ENCODE results near the gene A1BG.
"Not testable (repeated sequence)": the region's sequence is repeated elsewhere in the genome, so short reads cannot be mapped to it uniquely, and the experiment has no call there.

Gene A1BG

DNA sequence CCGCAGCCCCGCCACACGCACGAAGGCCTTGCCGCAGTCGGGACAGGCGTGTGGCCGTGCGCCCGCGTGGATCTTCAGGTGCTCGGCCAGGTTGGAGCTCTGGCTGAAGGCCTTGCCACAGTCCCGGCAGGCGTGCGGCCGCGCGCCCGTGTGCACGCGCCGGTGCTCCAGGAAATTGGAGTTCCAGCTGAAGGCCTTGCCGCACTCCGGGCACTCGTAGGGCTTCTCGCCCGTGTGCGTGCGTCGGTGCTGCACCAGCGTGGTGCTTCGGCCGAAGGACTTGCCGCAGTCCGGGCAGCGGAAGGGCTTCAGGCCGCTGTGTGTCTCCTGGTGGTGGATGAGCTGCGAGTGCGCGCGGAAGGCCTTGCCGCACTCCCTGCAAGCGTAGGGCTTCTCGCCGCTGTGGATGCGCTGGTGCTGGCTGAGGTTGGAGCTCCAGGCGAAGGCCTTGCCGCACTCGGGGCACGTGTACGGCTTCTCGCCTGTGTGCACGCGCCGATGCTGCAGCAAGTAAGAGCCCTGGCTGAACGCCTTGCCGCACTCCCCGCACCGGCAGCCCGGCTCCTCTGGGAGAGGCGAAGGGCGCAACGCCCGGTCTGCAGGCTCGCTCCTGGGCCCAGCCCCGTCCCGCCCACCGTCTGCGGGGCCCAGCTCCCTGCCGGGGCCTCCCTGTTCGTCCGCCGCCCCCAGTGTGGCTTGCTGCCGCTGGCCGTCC lies 3.6 kb upstream of the A1BG start:
- DNase-seq, result no peak

DNA sequence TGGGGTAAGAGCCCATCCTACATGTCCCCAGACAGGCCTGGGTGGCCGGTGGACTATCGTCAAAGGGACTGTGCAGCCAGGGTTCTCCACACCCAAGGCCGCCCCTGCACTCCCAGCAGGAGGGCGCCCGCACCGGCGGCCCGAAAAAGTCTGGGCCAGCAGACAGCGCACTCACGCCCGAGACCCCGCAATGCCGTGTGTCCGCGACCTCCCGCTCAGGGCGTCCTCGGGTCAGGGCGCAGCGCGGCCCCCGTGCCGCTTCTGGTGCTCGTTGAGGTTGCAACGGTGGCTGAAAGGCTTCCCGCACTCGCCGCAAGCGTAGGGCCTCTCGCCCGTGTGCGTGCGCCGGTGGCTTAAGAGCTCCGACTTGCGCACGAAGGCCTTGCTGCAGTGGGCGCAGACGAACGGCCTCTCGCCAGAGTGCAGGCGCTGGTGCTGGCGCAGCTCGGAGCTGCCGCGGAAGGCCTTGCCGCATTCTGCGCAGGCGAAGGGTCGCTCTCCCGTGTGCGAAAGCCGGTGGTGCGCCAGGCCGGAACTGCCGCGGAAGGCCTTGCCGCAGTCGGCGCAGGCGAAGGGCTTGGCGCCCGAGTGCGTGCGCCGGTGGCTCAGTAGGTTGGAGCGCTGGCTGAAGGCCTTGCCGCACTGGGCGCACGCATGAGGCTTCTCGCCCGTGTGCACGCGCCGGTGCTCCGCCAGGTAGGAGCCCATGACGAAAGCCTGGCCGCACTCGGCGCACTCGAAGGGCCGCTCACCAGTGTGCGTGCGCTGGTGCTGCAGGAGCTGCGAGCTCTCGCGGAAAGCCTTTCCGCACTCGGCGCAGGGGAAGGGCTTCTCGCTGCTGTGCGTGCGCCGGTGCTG lies 2.8 kb upstream of the A1BG start:
- no peak for DNase-seq

DNA sequence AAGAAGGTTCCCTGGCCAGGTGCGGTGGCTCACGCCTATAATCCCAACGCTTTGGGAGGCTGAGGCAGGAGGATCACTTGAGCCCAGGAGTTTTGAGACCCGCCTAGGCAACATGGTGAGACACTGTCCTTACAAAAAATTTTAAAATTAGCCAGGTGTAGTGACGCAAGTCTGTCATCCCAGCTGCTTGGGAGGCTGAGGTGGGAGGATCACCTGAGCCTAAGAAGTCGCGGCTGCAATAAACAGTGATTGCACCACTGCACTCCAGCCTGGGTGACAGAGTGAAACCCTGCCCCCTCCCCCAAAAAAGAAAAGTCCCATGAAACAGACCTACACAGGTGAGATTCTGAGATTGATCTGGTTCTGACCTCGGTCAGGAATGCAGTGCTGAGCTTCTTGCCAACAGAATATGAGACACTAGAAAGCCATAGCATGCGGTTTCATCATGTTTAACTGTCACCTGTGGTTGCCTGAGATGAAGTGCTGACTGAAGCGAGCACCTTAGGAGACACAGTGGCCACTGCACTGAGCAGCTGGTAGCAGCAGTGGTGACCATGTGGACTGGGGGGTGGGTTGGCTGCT lies 2.0 kb upstream of the A1BG start:
- DNase-seq, result no peak

- no peak for DNase-seq
Measured at GRCh38 chr19:58354478-58355030, 1.3 kb upstream of the A1BG start.

GRCh38 chr19:58353717-58354477 lies 605 bp upstream of the A1BG start:
- DNase-seq, result no peak

GRCh38 chr19:58351990-58352755 lies 1.1 kb downstream of the A1BG start:
- no peak for DNase-seq

DNA sequence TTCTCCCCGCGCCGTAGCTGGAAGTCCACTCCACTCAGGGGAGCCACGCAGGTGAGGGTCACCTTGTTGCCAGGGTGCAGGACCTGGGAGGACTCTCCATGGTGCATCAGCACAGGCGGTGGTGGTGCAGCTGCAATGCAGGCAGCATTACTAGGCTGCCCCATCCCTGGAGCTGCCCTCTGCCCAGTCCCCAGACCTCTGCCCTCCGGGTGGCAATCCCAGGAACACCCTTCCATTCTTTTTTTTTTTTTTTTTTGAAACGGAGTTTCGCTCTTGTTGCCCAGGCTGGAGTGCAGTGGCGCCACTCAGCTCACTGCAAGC lies 1.8 kb downstream of the A1BG start:
- DNase-seq, result no peak

- DNase-seq, result no peak
Measured at GRCh38 chr19:58350871-58351557, 2.3 kb downstream of the A1BG start.

DNA sequence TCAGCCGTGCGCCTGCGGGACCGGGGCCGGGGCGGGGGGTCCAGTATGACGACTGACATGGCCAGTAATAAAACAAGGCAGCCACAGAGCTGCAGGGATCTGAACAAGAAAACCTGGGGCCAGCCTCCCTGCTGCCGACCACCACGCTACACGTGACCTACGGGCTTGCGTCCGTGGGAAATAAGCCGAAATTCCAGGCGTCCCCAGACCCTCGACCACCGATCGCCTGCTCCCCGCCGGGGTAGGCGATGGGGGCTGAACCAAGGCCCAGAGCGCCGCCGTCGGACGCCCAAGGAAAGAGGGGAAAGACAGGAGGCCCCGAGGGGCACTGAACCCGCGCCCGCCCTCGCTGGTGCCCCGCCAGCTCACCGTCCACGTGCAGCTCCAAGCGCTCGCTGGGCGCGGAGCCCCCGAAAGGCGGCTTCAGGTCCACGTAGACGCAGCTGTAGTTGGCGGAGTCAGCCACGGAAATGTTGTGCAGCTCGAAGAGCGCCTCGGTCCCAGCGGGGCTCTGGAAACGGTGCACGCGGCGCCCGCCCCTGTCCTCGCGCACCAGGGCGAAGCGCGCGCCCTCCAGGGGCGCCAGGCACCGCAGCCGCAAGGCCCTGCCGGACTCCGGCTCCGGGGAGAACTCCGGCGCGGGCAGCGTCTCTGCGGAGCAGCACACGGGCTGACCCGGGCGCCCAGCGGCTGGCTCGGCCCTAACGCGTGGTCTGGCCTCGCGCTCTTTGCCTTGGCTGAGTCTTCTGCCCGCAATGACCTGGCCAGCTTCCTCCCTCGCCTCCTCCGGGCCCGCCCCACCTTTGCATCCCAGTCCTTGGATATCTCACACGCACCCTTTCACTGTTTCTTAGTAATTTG lies 3.1 kb downstream of the A1BG start:
- DNase-seq, result no peak

DNA sequence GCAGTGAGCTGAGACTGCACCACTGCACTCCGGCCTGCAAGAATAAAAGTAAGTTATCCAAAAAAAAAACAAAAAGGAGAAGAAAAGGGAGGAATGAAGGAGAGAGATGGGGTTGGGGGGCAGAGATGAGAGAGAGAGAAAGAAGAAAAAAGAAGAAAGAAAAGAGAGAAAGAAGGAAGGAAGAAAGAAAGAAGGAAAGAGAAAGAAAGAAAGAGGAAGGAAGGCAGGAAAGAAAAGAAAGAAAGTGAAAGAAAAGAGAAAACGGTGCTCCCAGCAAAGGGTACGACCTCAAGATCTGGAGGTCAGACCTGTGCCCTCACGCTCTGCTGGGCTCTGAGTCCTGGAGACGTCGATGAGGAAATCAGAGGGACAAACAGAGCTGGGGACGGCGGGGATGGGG lies 3.7 kb downstream of the A1BG start:
- no peak for DNase-seq

- DNase-seq, result not testable (repeated sequence)
Measured at GRCh38 chr19:58348080-58348479, 5.2 kb downstream of the A1BG start.

- peak in 13 of 14 donors; percentile 9 to 84 (median 66) for DNase-seq
Measured at GRCh38 chr19:58346961-58347929, 6.0 kb downstream of the A1BG start.

DNA sequence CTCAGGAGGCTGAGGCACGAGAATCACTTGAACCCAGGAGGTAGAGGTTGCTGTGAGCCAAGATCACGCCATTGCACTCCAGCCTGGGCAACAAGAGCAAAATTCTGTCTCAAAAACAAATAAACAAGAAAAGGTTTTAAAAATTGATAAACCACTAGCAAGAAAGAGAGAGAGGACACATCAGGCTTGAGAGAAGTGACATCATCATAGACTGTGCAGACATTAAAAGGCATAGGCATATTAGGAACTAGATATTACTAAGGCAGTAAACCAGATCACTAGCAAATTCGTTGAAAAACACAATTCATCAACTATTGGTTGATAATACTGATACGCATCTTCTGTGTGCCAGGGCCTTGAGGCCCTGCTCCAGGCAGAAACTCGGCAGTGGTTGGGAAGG lies 7.7 kb downstream of the A1BG start:
- DNase-seq, result no peak

DNA sequence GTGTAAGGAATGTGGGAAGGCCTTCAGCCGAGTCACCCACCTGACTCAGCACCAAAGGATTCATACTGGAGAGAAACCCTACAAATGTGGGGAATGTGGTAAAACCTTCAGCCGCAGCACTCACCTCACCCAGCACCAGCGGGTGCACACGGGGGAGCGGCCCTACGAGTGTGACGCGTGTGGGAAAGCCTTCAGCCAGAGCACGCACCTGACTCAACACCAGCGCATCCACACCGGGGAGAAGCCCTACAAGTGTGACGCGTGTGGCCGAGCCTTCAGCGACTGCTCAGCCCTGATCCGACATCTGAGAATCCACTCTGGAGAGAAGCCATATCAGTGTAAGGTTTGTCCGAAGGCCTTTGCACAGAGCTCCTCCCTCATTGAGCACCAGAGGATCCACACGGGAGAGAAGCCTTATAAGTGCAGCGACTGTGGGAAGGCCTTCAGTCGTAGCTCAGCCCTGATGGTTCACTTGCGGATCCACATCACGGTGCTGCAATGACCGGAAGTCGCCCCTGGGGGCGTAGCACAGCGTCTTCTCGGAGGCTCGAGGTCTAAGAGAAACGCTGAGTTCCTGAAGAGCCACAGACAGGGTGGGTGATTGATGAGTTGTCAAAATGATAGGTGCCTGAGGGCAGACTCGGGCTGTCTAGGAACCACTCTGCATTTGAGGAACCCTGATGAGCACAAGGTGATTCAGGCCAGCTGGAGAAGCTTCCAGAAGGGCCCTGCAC lies 14.3 kb downstream of the A1BG start:
- no peak for DNase-seq

GRCh38 chr19:58338336-58338735 lies 15.0 kb downstream of the A1BG start:
- no peak for DNase-seq

DNA sequence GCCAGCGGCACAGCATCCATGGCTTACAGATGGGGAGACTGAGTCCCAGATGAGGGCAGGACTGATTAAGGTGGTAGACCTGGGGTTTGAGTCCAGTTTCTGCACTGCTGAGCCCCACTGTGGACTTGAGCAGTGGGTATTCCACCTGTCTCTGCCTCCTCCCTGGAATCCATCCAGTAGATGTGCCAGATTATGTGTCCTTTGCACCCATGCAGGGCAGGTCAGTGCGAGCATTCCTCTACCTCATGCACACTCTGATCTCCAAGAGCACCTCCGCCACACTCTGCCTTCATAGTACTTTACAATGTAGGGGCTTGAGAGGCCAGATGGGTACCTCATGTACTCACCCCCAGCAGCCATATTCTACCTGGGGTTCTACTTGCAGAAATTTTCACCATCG lies 16.5 kb downstream of the A1BG start:
- no peak for DNase-seq

- no peak for DNase-seq
Measured at GRCh38 chr19:58336216-58336615, 17.1 kb downstream of the A1BG start.

- DNase-seq, result no peak
Measured at GRCh38 chr19:58335630-58336029, 17.7 kb downstream of the A1BG start.

Measured in C1 segment of cervical spinal cord (tissue), 14 donors.